ENCODE data around the gene KRIT1. TPM values are rescaled to one million over a fixed set of nuclear protein-coding genes. Genes with fewer than 3 reads are reported as not detected.

Gene KRIT1
- total and polyA plus RNA-seq, 2 of the 13 experiments (the other 11 are each of a cell fraction or from before 2014, with no cell fraction given) = 29.4 to 37.7 TPM

- TF ChIP-seq SKIL (CRISPR knock-in tag; IDR thresholded peaks at IDR 0.05; ENCODE audit: borderline replicate concordance) = no peak
- 0 out of 2 replicates have a peak, but pooled peaks have one; percentile 74 for TF ChIP-seq STAT5B (CRISPR knock-in tag; IDR thresholded peaks at IDR 0.05)
- TF ChIP-seq KLF13 (CRISPR knock-in tag; IDR thresholded peaks at IDR 0.05) = no peak
- TF ChIP-seq ZEB1 (IDR thresholded peaks at IDR 0.05; ENCODE audit: insufficient replicate concordance, low read depth) = peak; percentile 66
- 0 out of 2 replicates have a peak, but pooled peaks have one; percentile 35 for TF ChIP-seq ZFP36L1 (CRISPR knock-in tag; IDR thresholded peaks at IDR 0.05)
- TF ChIP-seq HMG20A (CRISPR knock-in tag; IDR thresholded peaks at IDR 0.05; ENCODE audit: borderline replicate concordance) = no peak
- TF ChIP-seq IKZF1 (IDR thresholded peaks at IDR 0.05) = no peak
- no peak for TF ChIP-seq NR2F2 (IDR thresholded peaks at IDR 0.05; ENCODE audit: borderline replicate concordance, low read depth)
- peak; percentile 18; the same call in 1 of the 2 replicates for TF ChIP-seq CEBPG (CRISPR knock-in tag; IDR thresholded peaks at IDR 0.05)
- TF ChIP-seq SALL1 (CRISPR knock-in tag; IDR thresholded peaks at IDR 0.05) = peak; percentile 64
- TF ChIP-seq, protein P1, sequence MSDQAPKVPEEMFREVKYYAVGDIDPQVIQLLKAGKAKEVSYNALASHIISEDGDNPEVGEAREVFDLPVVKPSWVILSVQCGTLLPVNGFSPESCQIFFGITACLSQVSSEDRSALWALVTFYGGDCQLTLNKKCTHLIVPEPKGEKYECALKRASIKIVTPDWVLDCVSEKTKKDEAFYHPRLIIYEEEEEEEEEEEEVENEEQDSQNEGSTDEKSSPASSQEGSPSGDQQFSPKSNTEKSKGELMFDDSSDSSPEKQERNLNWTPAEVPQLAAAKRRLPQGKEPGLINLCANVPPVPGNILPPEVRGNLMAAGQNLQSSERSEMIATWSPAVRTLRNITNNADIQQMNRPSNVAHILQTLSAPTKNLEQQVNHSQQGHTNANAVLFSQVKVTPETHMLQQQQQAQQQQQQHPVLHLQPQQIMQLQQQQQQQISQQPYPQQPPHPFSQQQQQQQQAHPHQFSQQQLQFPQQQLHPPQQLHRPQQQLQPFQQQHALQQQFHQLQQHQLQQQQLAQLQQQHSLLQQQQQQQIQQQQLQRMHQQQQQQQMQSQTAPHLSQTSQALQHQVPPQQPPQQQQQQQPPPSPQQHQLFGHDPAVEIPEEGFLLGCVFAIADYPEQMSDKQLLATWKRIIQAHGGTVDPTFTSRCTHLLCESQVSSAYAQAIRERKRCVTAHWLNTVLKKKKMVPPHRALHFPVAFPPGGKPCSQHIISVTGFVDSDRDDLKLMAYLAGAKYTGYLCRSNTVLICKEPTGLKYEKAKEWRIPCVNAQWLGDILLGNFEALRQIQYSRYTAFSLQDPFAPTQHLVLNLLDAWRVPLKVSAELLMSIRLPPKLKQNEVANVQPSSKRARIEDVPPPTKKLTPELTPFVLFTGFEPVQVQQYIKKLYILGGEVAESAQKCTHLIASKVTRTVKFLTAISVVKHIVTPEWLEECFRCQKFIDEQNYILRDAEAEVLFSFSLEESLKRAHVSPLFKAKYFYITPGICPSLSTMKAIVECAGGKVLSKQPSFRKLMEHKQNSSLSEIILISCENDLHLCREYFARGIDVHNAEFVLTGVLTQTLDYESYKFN (CRISPR knock-in tag; conservative IDR thresholded peaks at IDR 0.05) = no peak
- 0 out of 2 replicates have a peak, but pooled peaks have one; percentile 2 for TF ChIP-seq SUZ12 (IDR thresholded peaks at IDR 0.05; ENCODE audit: low read depth, low read length)
- 0 out of 2 replicates have a peak, but pooled peaks have one; percentile 5 for TF ChIP-seq ZNF713 (CRISPR knock-in tag; IDR thresholded peaks at IDR 0.05)
- TF ChIP-seq, protein P2, sequence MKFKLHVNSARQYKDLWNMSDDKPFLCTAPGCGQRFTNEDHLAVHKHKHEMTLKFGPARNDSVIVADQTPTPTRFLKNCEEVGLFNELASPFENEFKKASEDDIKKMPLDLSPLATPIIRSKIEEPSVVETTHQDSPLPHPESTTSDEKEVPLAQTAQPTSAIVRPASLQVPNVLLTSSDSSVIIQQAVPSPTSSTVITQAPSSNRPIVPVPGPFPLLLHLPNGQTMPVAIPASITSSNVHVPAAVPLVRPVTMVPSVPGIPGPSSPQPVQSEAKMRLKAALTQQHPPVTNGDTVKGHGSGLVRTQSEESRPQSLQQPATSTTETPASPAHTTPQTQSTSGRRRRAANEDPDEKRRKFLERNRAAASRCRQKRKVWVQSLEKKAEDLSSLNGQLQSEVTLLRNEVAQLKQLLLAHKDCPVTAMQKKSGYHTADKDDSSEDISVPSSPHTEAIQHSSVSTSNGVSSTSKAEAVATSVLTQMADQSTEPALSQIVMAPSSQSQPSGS (CRISPR knock-in tag; IDR thresholded peaks at IDR 0.05) = no peak
- TF ChIP-seq ZNF703 (CRISPR knock-in tag; IDR thresholded peaks at IDR 0.05; ENCODE audit: borderline replicate concordance) = peak; percentile 95
- TF ChIP-seq REXO4 (CRISPR knock-in tag; IDR thresholded peaks at IDR 0.05; ENCODE audit: borderline replicate concordance) = no peak
- TF ChIP-seq, protein P3, sequence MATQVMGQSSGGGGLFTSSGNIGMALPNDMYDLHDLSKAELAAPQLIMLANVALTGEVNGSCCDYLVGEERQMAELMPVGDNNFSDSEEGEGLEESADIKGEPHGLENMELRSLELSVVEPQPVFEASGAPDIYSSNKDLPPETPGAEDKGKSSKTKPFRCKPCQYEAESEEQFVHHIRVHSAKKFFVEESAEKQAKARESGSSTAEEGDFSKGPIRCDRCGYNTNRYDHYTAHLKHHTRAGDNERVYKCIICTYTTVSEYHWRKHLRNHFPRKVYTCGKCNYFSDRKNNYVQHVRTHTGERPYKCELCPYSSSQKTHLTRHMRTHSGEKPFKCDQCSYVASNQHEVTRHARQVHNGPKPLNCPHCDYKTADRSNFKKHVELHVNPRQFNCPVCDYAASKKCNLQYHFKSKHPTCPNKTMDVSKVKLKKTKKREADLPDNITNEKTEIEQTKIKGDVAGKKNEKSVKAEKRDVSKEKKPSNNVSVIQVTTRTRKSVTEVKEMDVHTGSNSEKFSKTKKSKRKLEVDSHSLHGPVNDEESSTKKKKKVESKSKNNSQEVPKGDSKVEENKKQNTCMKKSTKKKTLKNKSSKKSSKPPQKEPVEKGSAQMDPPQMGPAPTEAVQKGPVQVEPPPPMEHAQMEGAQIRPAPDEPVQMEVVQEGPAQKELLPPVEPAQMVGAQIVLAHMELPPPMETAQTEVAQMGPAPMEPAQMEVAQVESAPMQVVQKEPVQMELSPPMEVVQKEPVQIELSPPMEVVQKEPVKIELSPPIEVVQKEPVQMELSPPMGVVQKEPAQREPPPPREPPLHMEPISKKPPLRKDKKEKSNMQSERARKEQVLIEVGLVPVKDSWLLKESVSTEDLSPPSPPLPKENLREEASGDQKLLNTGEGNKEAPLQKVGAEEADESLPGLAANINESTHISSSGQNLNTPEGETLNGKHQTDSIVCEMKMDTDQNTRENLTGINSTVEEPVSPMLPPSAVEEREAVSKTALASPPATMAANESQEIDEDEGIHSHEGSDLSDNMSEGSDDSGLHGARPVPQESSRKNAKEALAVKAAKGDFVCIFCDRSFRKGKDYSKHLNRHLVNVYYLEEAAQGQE (IDR thresholded peaks at IDR 0.05; ENCODE audit: borderline replicate concordance in 1 of 2, low read depth in 1 of 2, low read length in 2 of 2) = peak in 1 of 2 experiments; percentile 3; a peak in 1 of 4 replicates
- peak; percentile 90; the same call in 1 of the 2 replicates for TF ChIP-seq FOXC1 (CRISPR knock-in tag; IDR thresholded peaks at IDR 0.05; ENCODE audit: borderline replicate concordance)
Observed at GRCh38 chr7:92245487-92246359, at the start of gene KRIT1, which contains the start of gene ANKIB1 (continued).
